GM12878 (cell line): ENCODE results near the gene SMARCC2. TPM values are rescaled to one million over a fixed set of nuclear protein-coding genes. Genes with fewer than 3 reads are reported as not detected.
A peak's percentile ranks its signal among the peaks of the same experiment; 100 is the strongest.

Source experiments
- ATAC-seq: fragments of 200-7000 bp; cut with Tn5 transposase; 3 replicates; pipeline ENCODE4 v1.9.1; 2020; ENCODE audit warnings: mild to moderate bottlenecking, moderate library complexity
- BruUV-seq: library from RNA; stranded (reverse); fragments of 400-500 nt; replicated peaks from 2 replicates; lab custom pipeline; 2021; lab: Mats Ljungman, UMichigan
- CTCF ChIA-PET: fragments of 300-600 bp; sonication (Branson Sonifier 250); formaldehyde crosslinking; extraction: SDS; loops from one replicate; lab custom pipeline; 2021; ENCODE audit warnings: inconsistent platforms; lab: Yijun Ruan, JAX
- POLR2A ChIA-PET: fragments of 350-600 bp; formaldehyde crosslinking; extraction: SDS; loops from one replicate; lab custom pipeline; 2021; ENCODE audit warnings: inconsistent platforms; lab: Charles Lee
- RAD21 ChIA-PET: fragments of 300-600 bp; sonication (Branson Sonifier 250); formaldehyde crosslinking; loops from one replicate; lab custom pipeline; 2023; ENCODE audit warnings: antibody characterized with exemption; ENCODE audit not compliant: unreplicated experiment; lab: Charles Lee
- SMC1A ChIA-PET: fragments of 300-600 bp; sonication (Branson Sonifier 250); formaldehyde crosslinking; loops from one replicate; lab custom pipeline; 2023; ENCODE audit not compliant: unreplicated experiment, uncharacterized antibody; lab: Charles Lee
- DNase-seq: peaks from one replicate; pipeline ENCODE4 v3.0.0-alpha.2; 2011; ENCODE audit warnings: low read depth, low spot score
- FAIRE-seq: peaks from 3 replicates; lab custom pipeline; 2011; peaks lifted over from hg19 to GRCh38; lab: Jason Lieb, UNC
- H2AFZ ChIP-seq: 2 replicates; pipeline ENCODE4 v1.6.0; 2011; ENCODE audit warnings: low read depth, low read length, control low read depth; ENCODE audit not compliant: control insufficient read depth
- H3K27ac ChIP-seq: 2 replicates; pipeline ENCODE4 v1.5.1; 2011; ENCODE audit warnings: control low read depth; ENCODE audit not compliant: control insufficient read depth, insufficient read depth
- H3K27me3 ChIP-seq, 2 experiments: replicated peaks in 1 of 2; 2 replicates each; pipeline versions ENCODE4 v1.6.0 to v1.6.1; 2011; ENCODE audit warnings: low read length in 1 of 2; ENCODE audit not compliant: control insufficient read depth in 2 of 2, insufficient read depth in 2 of 2
- H3K36me3 ChIP-seq, 2 experiments: 2 replicates each; pipeline ENCODE4 v1.5.1; 2011; ENCODE audit warnings: low read length in 1 of 2; ENCODE audit not compliant: control insufficient read depth in 2 of 2, insufficient read depth in 2 of 2
- H3K4me1 ChIP-seq: 2 replicates; pipeline ENCODE4 v1.6.1; 2011; ENCODE audit warnings: mild to moderate bottlenecking, low read length, moderate library complexity, mixed read lengths; ENCODE audit not compliant: control insufficient read depth, insufficient read depth
- H3K4me2 ChIP-seq: 2 replicates; pipeline ENCODE4 v1.6.0; 2011; ENCODE audit warnings: control low read depth; ENCODE audit not compliant: control insufficient read depth, insufficient read depth
- H3K4me3 ChIP-seq: fragments of 200-600 bp; sonication (generic); 2 replicates; pipeline ENCODE4 v1.5.1; 2016
- H3K79me2 ChIP-seq: 2 replicates; pipeline ENCODE4 v1.6.0; 2011; ENCODE audit warnings: low read length; ENCODE audit not compliant: control insufficient read depth, insufficient read depth
- H3K9ac ChIP-seq: 2 replicates; pipeline ENCODE4 v1.8.0; 2011; ENCODE audit warnings: low read length, control low read depth, mixed read lengths; ENCODE audit not compliant: control insufficient read depth, insufficient read depth
- H3K9me3 ChIP-seq: replicated peaks from 3 replicates; pipeline ENCODE4 v1.5.1; 2011; ENCODE audit warnings: mild to moderate bottlenecking, low read length; ENCODE audit not compliant: control insufficient read depth, insufficient read depth
- H4K20me1 ChIP-seq: 2 replicates; pipeline ENCODE4 v1.6.0; 2011; ENCODE audit not compliant: control insufficient read depth, insufficient read depth
- CEBPZ ChIP-seq: fragments of 150-350 bp; IDR thresholded peaks from 2 replicates; pipeline ENCODE4 v1.6.1; 2016; ENCODE audit warnings: low read depth, low read length
- ETV6 ChIP-seq, 2 experiments: fragments of 450-650 bp in 1 of 2; IDR thresholded peaks in 1 of 2; conservative IDR thresholded peaks in 1 of 2; 2 replicates each; pipeline ENCODE4 v1.6.1; 2014; ENCODE audit warnings: antibody characterized with exemption in 1 of 2, borderline replicate concordance in 1 of 2, low read depth in 1 of 2, mild to moderate bottlenecking in 1 of 2, moderate library complexity in 1 of 2
- FOS ChIP-seq: IDR thresholded peaks from 3 replicates; pipeline ENCODE4 v1.6.1; 2011; ENCODE audit warnings: borderline replicate concordance; ENCODE audit not compliant: insufficient read length; ENCODE audit errors: extremely low read depth
- FOXK2 ChIP-seq: fragments of 450-650 bp; IDR thresholded peaks from 2 replicates; pipeline ENCODE4 v1.6.1; 2017; ENCODE audit warnings: mild to moderate bottlenecking, moderate library complexity
- HDGF ChIP-seq: fragments of 450-650 bp; IDR thresholded peaks from 2 replicates; pipeline ENCODE4 v1.6.1; 2016; ENCODE audit warnings: antibody characterized with exemption
- IKZF2 ChIP-seq, 2 experiments: fragments of 450-650 bp; IDR thresholded peaks; 2 replicates each; pipeline ENCODE4 v1.6.1; 2017; ENCODE audit warnings: mild to moderate bottlenecking in 2 of 2, moderate library complexity in 2 of 2
- NR2C1 ChIP-seq: fragments of 450-650 bp; IDR thresholded peaks from 2 replicates; pipeline ENCODE4 v1.6.1; 2017; ENCODE audit warnings: antibody characterized with exemption, mild to moderate bottlenecking, moderate library complexity
- PAX5 ChIP-seq: IDR thresholded peaks from 2 replicates; pipeline ENCODE4 v1.6.1; 2011; ENCODE audit warnings: low read depth, low read length, borderline replicate concordance
- RELB ChIP-seq: fragments of 450-650 bp; IDR thresholded peaks from 2 replicates; pipeline ENCODE4 v1.6.1; 2017; ENCODE audit warnings: low read depth, mild to moderate bottlenecking, moderate library complexity
- SIX5 ChIP-seq: IDR thresholded peaks from 2 replicates; pipeline ENCODE4 v1.6.1; 2011; ENCODE audit warnings: mild to moderate bottlenecking, low read depth, low read length, moderate library complexity; ENCODE audit not compliant: severe bottlenecking
- SMAD5 ChIP-seq: IDR thresholded peaks from 2 replicates; pipeline ENCODE4 v1.6.1; 2016; ENCODE audit warnings: antibody characterized with exemption, low read depth
- STAT1 ChIP-seq: fragments of 450-650 bp; conservative IDR thresholded peaks from 2 replicates; pipeline ENCODE4 v1.6.1; 2014; ENCODE audit warnings: antibody characterized with exemption, mild to moderate bottlenecking
- TCF3 ChIP-seq: IDR thresholded peaks from 2 replicates; pipeline ENCODE4 v1.6.1; 2012; ENCODE audit warnings: low read depth, mild to moderate bottlenecking, low read length, borderline replicate concordance; ENCODE audit not compliant: insufficient read depth
- ZNF207 ChIP-seq: fragments of 450-650 bp; IDR thresholded peaks from 2 replicates; pipeline ENCODE4 v1.6.1; 2014; ENCODE audit warnings: antibody characterized with exemption, mild to moderate bottlenecking, borderline replicate concordance
- ZNF217 ChIP-seq: fragments of 450-650 bp; IDR thresholded peaks from 2 replicates; pipeline ENCODE4 v1.6.1; 2017; ENCODE audit warnings: antibody characterized with exemption, mild to moderate bottlenecking
- ZNF274 ChIP-seq: IDR thresholded peaks from one replicate; pipeline ENCODE4 v1.8.0; 2011; ENCODE audit not compliant: insufficient read length, insufficient read depth
- WGBS: methylation state at CpG from one replicate; pipeline ENCODE4 v1.1.6; 2016; ENCODE audit warnings: low lambda C conversion rate; ENCODE audit not compliant: insufficient replicate concordance, insufficient coverage; ENCODE audit errors: missing lambda C conversion rate; 5-methylcytosine and 5-hydroxymethylcytosine counted together
- in situ Hi-C: fragments of 300-500 bp; cut with MboI; formaldehyde crosslinking; loops from 9 replicates; pipeline ENCODE4 v1.14.3; 2018; ENCODE audit warnings: mixed read lengths
- intact Hi-C: fragments of 100-400 bp; cut with micrococcal nuclease; formaldehyde crosslinking; loops from one replicate; pipeline ENCODE4 v1.14.2; 2022; ENCODE audit not compliant: unreplicated experiment
- polyA plus RNA-seq, 11 experiments: library from polyadenylated mRNA; depleted of rRNA in 4 of 11; unstranded in 6 of 11; stranded (reverse) in 5 of 11; fragments of >200 nt; fragmentation: Nextera tagmentation in 4 of 11; fragmentation: Illumina TruSeq in 1 of 11; extraction: Ambion mirVana in 4 of 11; extraction: Trizol in 1 of 11; gene quantifications; 1 replicate in 1 of 11; 2 replicates in 10 of 11; pipeline versions ENCODE4 v1.2.1 to v1.2.3, GENCODE V29; 2011 to 2016; ENCODE audit warnings: inconsistent platforms in 2 of 11, missing spikeins in 2 of 11, low read depth in 1 of 11
- total RNA-seq, 4 experiments: library from RNA; depleted of rRNA in 3 of 4; stranded (reverse); fragments of >200 nt in 3 of 4; fragmentation: Illumina TruSeq in 1 of 4; extraction: Trizol in 1 of 4; gene quantifications; 2 replicates each; pipeline versions ENCODE4 v1.2.1 to v1.2.3, GENCODE V29; 2013 to 2021
- TF ChIP-seq, protein P1 (sequence below): IDR thresholded peaks from 2 replicates; pipeline ENCODE4 v1.6.1; 2011; ENCODE audit warnings: borderline replicate concordance, low read depth, mild to moderate bottlenecking, moderate library complexity, mixed read lengths, low read length; ENCODE audit not compliant: insufficient read depth; ENCODE audit errors: extremely low read length

Gene SMARCC2
- total and polyA plus RNA-seq, 10 of the 15 experiments (the other 5 are each of a cell fraction or from before 2014, with no cell fraction given): 13.6 to 71.2 (median 42.3) TPM

- WGBS: 1% methylated on average over 41 of the region's 41 CpGs
- intact Hi-C loops (loop anchor here (1.0 to 2.0 kb wide), 4 partner anchors 17 to 105 kb away; no protein-coding TSS in a partner anchor), in situ Hi-C loops (no loop called here)
- POLR2A ChIA-PET: interaction anchor here (3.9 to 4.0 kb wide), 2 partner anchors 33 to 106 kb away, joined by 41 to 68 read pairs; partner anchors contain the start of genes RPL41, SMARCC2 and ZC3H10
- H3K4me2 ChIP-seq: peak within 1 kb of the TSS; percentile 97
- peak; percentile 89 for DNase-seq
- H4K20me1 ChIP-seq: no peaks in the 10 kb centered on the region
- H2AFZ ChIP-seq: peak within 1 kb of the TSS; percentile 96
- no peaks in the 10 kb centered on the region; the same call in 2 of the 3 replicates for H3K9me3 ChIP-seq
- no TSS peak for BruUV-seq
- H3K36me3 ChIP-seq: peaks cover 0 to 2% of the 10 kb centered on the region in 2 experiments; a peak in 1 of 4 replicates
- FAIRE-seq: peak; percentile 97
- H3K79me2 ChIP-seq: peaks cover 30% of the 10 kb centered on the region
- RAD21 ChIA-PET: interaction anchor here (0.7 kb wide), 1 partner anchor 18 kb away, joined by 3 read pairs; no protein-coding TSS in a partner anchor
- H3K27me3 ChIP-seq: no peaks in the 10 kb centered on the region
- peak within 1 kb of the TSS; percentile 65 for H3K27ac ChIP-seq
- peak within 1 kb of the TSS; percentile 97 for H3K4me3 ChIP-seq
- 0 out of 2 replicates have a peak, but pooled peaks cover 3% of the 10 kb centered on the region for H3K4me1 ChIP-seq
- peak within 1 kb of the TSS; percentile 97 for H3K9ac ChIP-seq
- ATAC-seq: peak; percentile 90
- CTCF ChIA-PET: interaction anchor here (1.0 to 4.2 kb wide), 4 partner anchors 17 to 106 kb away, joined by 3 to 107 read pairs (median 61); partner anchors contain the start of genes SMARCC2 and ZC3H10
- SMC1A ChIA-PET: interaction anchor here (3.1 kb wide), 1 partner anchor 30 kb away, joined by 9 read pairs; no protein-coding TSS in a partner anchor
- TF ChIP-seq PAX5: no peak; the same call in 1 of the 2 replicates
- peak; percentile 31 for TF ChIP-seq FOS
- TF ChIP-seq ZNF217: no peak
- 0 out of 2 replicates have a peak, but pooled peaks have one; percentile 66 for TF ChIP-seq ZNF207
- TF ChIP-seq ETV6 (conservative IDR thresholded peaks at IDR 0.05 in 1 of 2, IDR thresholded peaks at IDR 0.05 in 1 of 2; ENCODE audit: borderline replicate concordance in 1 of 2, low read depth in 1 of 2): no peak
- no peak for TF ChIP-seq SMAD5
- TF ChIP-seq IKZF2 (IDR thresholded peaks at IDR 0.05): peak; percentile 89 to 92
- peak; percentile 92 for TF ChIP-seq RELB
- no peak for TF ChIP-seq STAT1
- no peak for TF ChIP-seq FOXK2
- TF ChIP-seq SIX5: peak; percentile 11
- 0 out of 2 replicates have a peak, but pooled peaks have one; percentile 38 for TF ChIP-seq HDGF
- no peak for TF ChIP-seq ZNF274
- no peak; the same call in 1 of the 2 replicates for TF ChIP-seq CEBPZ
- TF ChIP-seq NR2C1: no peak; the same call in 1 of the 2 replicates
- TF ChIP-seq TCF3: no peak
- TF ChIP-seq, protein P1, sequence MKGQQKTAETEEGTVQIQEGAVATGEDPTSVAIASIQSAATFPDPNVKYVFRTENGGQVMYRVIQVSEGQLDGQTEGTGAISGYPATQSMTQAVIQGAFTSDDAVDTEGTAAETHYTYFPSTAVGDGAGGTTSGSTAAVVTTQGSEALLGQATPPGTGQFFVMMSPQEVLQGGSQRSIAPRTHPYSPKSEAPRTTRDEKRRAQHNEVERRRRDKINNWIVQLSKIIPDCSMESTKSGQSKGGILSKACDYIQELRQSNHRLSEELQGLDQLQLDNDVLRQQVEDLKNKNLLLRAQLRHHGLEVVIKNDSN: peak; percentile 32
These were observed 34.9 kb upstream of the SMARCC2 start, which contains the start of gene NABP2 for GRCh38 chr12:56224102-56224701. NABP2 (plus strand) TSS chr12:56224342; CDS start chr12:56224857, 515 bp downstream.
